ENCODE results near the gene CSH2. TPM values are rescaled to one million over a fixed set of nuclear protein-coding genes. Genes with fewer than 3 reads are reported as not detected.
A peak's percentile ranks its signal among the peaks of the same experiment; 100 is the strongest.
"Not testable (repeated sequence)": the region's sequence is repeated elsewhere in the genome, so short reads cannot be mapped to it uniquely, and the experiment has no call there.

Gene CSH2
- total RNA-seq, 1 donor: not detected

DNA sequence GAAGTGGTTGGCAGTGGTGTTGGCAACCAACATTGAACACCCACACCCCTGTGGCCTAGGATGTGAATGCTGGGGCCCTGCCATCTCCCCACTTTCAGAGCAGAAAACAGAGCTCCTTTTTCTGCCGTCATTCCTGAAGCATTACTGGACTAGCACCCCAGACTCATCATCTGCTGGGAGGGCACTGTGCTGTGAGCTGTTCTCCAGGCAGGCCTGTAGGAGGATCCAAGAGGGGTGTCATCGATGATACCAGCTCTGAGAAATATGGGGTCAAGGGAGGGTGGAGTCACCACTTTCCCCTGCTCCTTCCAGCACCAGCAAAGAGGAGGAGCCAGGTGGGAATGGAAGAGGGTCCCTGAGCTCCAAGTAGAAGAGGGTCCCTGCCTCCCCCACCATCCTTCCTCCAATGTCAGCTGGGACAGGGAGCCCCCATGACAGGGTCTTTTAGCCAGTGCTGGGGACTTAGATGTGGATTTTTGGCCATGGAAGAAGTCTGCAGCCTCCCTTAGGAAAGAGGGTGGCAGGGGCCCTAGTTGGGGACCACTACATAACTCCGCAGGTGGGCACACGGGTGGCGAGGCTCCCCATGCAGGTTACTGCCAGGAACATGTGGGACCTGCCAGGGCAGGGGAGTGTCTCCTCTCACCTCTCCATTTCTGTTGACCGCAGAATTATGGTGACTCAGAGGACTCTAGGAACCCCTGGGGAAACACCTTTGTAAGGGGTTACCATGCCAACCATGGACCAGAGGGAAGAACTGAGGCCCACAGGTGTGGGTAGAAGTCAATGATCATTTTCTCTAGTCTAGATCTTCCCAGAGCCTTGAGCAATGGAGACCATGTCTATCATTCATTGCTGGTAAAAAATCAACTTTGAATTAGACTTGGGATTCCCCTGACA lies 25.7 kb upstream of the CSH2 start:
- DNase-seq (ENCODE audit: low read depth in 2 of 3, low spot score in 2 of 3): not testable (repeated sequence)

- not testable (repeated sequence) for DNase-seq (ENCODE audit: low read depth in 2 of 3, low spot score in 2 of 3)
Observed at GRCh38 chr17:63896524-63897354, 23.3 kb upstream of the CSH2 start, which contains the start of gene CSH1. Gene CSH1, minus strand, starts transcription at chr17:63896574. Its CDS starts 63 bp downstream, at chr17:63896511.

GRCh38 chr17:63894821-63895220 lies 21.3 kb upstream of the CSH2 start:
- DNase-seq (ENCODE audit: low read depth in 2 of 3, low spot score in 2 of 3): not testable (repeated sequence)

DNA sequence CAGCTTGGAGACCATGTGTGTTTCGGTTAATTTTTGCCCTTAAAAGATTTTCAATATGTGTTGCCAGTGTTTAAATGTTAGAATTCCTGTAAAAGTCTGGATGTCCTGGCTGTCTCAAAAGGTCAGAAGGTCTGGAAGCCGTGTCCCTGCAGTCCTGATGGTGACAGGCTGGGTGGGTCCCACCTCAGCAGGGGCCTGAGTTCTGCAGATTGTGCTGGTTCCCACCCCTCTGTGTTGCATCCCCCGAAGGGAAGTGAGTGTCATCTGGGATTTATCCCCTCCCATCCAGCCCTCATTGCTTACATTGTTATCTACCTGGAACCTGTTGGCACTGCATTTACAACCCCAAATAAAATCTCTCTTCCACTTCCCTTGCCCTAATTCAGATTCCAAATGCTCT lies 20.5 kb upstream of the CSH2 start:
- not testable (repeated sequence) for DNase-seq (ENCODE audit: low read depth in 2 of 3, low spot score in 2 of 3)

- DNase-seq (ENCODE audit: low read depth in 2 of 3, low spot score in 2 of 3): not testable (repeated sequence)
Observed at GRCh38 chr17:63892316-63893037, 19.0 kb upstream of the CSH2 start.

- DNase-seq (ENCODE audit: low read depth in 2 of 3, low spot score in 2 of 3): peak in 2 of 3 donors; percentile 29 to 55
Observed at GRCh38 chr17:63889026-63889848, 15.8 kb upstream of the CSH2 start.

GRCh38 chr17:63885119-63885518 lies 11.6 kb upstream of the CSH2 start:
- DNase-seq (ENCODE audit: low read depth in 2 of 3, low spot score in 2 of 3): not testable (repeated sequence)

- not testable (repeated sequence) for DNase-seq (ENCODE audit: low read depth in 2 of 3, low spot score in 2 of 3)
Observed at GRCh38 chr17:63882626-63883126, 9.2 kb upstream of the CSH2 start.

GRCh38 chr17:63881935-63882601 lies 8.6 kb upstream of the CSH2 start, which contains the start of gene GH2:
Gene GH2, minus strand, starts transcription at chr17:63881944. Its CDS starts 143 bp downstream, at chr17:63881801.
- peak; percentile 30 to 63 (median 55) for DNase-seq (ENCODE audit: low read depth in 2 of 3, low spot score in 2 of 3)

DNA sequence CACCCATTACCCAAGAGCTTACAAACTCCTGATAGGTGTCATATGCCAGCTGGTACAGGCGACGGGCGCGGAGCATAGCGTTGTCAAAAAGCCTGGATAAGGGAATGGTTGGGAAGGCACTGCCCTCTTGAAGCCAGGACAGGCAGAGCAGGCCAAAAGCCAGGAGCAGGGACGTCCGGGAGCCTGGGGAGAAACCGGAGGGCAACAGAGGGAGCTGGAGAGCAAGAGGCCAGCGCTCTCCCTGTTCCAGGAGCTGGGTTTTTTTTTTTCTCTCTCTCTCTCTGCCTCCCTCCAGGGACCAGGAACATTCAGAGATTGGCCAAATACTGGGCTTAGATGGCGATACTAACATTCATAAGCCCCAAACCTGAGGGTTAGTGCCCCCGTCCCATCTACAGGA lies 7.9 kb upstream of the CSH2 start:
- DNase-seq (ENCODE audit: low read depth in 2 of 3, low spot score in 2 of 3): not testable (repeated sequence)

DNA sequence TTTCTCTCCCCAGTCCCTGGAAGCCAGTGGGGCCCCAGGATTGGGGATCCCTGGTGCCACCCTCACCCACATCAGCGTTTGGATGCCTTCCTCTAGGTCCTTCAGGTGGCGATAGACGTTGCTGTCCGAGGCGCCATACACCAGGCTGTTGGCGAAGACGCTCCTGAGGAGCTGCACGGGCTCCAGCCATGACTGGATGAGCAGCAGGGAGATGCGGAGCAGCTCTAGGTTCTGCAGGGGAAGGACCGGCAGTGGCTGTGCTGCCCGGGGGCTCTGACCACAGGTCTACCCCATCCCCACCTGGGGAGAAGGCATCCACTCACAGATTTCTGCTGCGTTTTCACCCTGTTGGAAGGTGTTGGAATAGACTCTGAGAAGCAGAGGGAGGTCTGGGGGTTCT lies 7.2 kb upstream of the CSH2 start:
- no peak for DNase-seq (ENCODE audit: low read depth in 2 of 3, low spot score in 2 of 3)

- DNase-seq (ENCODE audit: low read depth in 2 of 3, low spot score in 2 of 3): not testable (repeated sequence)
Observed at GRCh38 chr17:63878413-63878812, 4.9 kb upstream of the CSH2 start.

- not testable (repeated sequence) for DNase-seq (ENCODE audit: low read depth in 2 of 3, low spot score in 2 of 3)
Observed at GRCh38 chr17:63874693-63875092, 1.2 kb upstream of the CSH2 start.

DNA sequence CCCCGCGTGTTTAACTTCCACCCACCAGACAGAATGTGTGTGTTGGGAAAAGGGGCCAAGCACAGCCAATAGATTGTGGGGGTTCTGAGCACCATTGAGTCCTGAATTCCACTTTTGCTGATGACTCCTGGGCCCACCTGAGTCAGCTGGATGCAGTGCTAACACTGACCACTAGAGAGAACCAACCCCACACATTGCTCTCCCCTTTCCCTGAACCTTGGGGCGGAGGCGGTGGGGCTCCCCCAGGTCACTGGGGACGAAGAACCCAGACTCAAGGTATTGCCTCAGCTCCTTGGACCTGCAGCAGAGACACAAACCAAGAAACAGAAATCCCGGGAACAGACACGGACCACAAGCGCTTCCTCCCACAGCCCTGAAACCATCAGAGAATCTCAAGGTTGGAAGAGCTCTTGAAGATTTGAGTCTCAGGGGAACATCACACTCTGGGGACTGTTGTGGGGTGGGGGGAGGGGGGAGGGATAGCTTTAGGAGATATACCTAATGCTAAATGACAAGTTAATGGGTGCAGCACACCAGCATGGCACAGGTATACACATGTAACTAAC lies 667 bp upstream of the CSH2 start:
- DNase-seq (ENCODE audit: low read depth in 2 of 3, low spot score in 2 of 3): not testable (repeated sequence)

GRCh38 chr17:63871646-63872365 lies 1.7 kb downstream of the CSH2 start:
- not testable (repeated sequence) for DNase-seq (ENCODE audit: low read depth in 2 of 3, low spot score in 2 of 3)

GRCh38 chr17:63870292-63870665 lies 3.2 kb downstream of the CSH2 start:
- DNase-seq (ENCODE audit: low read depth in 2 of 3, low spot score in 2 of 3): not testable (repeated sequence)

DNA sequence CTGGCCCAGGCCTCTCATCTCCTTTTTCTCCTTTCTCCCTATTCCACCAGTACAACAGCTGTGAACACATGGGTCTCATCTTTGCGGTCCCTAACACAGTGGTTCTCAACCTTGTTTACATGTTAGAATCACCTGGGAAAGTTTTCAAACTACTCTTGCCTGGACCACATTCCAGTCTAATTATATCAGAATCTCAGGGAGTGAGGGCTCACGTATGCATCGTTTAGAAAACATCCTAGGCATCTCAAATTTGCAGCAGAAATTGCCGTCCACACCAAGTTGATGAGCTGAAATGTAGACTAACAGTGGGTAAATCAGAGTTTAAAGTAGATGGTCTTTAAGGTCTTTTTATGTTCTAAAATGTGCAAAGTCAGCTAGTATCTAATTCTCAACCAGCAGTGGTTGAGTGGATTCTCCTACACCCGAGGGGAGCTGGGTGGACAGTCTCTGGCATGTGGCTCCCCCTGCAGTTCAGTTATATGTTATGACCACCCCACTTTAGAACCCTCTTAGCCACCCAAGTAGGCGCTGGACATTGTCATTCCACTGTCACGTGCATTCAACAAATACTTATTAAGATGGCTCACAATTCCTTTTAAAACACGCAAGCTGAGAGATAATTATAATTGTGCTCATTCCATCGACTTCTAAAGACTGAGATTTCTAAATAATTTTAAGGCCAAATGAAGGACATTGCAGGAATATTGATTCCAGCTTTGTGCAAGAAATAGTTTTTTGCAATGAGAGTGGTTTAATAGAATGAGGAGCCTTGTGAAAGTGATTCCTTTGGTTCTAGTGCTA lies 3.8 kb downstream of the CSH2 start:
- not testable (repeated sequence) for DNase-seq (ENCODE audit: low read depth in 2 of 3, low spot score in 2 of 3)
